Measurements from ENCODE around the gene HPRT1. TPM values are rescaled to one million over a fixed set of nuclear protein-coding genes. Genes with fewer than 3 reads are reported as not detected.

The HPRT1 gene
- polyA plus RNA-seq, 1 donor (not counting 4 experiments of a cell fraction or from before 2014, with no cell fraction given), result 48.1 TPM

DNA sequence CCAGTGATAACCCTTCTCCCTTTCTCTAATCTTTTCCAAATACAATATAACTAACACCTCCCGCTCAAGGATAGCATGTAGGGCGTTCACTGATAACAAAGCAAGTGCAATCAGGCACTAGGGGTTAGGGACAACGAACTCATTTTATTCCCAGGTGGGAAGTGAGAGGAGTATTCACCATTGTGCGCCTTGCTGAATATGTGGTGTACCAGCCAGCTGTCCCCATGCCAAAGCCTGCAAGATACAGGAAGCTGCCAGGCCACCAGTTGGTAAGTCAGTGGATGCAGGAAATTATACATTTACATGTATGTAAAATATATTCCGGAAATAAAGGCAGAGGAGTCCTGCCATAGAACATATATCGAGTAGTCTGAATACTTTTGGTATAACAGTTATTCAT lies 6.3 kb upstream of the HPRT1 start:
- Histone ChIP-seq H3K27ac (ENCODE audit: control insufficient read depth, insufficient read depth, low read length) (no peak overlapping the region), H3K79me2 (ENCODE audit: control insufficient read depth, insufficient read depth, low read length) (no peaks in the 10 kb centered on the region), H4K20me1 (ENCODE audit: control insufficient read depth, extremely low read depth, insufficient read depth, low read length) (no peaks in the 10 kb centered on the region), H3K9ac (ENCODE audit: control insufficient read depth, extremely low read depth, insufficient read depth, low read length) (no peak overlapping the region), H3K9me1 (ENCODE audit: control insufficient read depth, extremely low read depth, insufficient read depth, low read length) (no peaks in the 10 kb centered on the region), H3K4me1 (ENCODE audit: control insufficient read depth, extremely low read depth, insufficient read depth, low read length) (peaks cover 3% of the 10 kb centered on the region), H3K27me3 (ENCODE audit: control insufficient read depth, extremely low read depth, insufficient read depth, low read length) (no peaks in the 10 kb centered on the region), H2AFZ (ENCODE audit: control insufficient read depth, low read length) (no peak overlapping the region), H3K36me3 (ENCODE audit: control insufficient read depth in 2 of 2, extremely low read depth in 1 of 2, insufficient read depth in 2 of 2, low read length in 2 of 2) (no peaks in the 10 kb centered on the region), H3K4me3 (ENCODE audit: control insufficient read depth in 2 of 3, extremely low read depth in 1 of 3, insufficient read depth in 2 of 3, low read depth in 1 of 3, low read length in 3 of 3) (no peak overlapping the region), H3K9me3 (ENCODE audit: control insufficient read depth, low read depth, low read length) (no peaks in the 10 kb centered on the region), H3K4me2 (ENCODE audit: control insufficient read depth, extremely low read depth, insufficient read depth, low read depth, low read length) (no peak overlapping the region)
- DNase-seq (ENCODE audit: low read depth, low spot score) (no peak), FAIRE-seq (no peak)
- dilution Hi-C loops (cut with MboI; ENCODE audit: extremely low pct_ligation_motif_present, low sequenced_read_pairs), result no loop called here
- TF ChIP-seq, protein P1, sequence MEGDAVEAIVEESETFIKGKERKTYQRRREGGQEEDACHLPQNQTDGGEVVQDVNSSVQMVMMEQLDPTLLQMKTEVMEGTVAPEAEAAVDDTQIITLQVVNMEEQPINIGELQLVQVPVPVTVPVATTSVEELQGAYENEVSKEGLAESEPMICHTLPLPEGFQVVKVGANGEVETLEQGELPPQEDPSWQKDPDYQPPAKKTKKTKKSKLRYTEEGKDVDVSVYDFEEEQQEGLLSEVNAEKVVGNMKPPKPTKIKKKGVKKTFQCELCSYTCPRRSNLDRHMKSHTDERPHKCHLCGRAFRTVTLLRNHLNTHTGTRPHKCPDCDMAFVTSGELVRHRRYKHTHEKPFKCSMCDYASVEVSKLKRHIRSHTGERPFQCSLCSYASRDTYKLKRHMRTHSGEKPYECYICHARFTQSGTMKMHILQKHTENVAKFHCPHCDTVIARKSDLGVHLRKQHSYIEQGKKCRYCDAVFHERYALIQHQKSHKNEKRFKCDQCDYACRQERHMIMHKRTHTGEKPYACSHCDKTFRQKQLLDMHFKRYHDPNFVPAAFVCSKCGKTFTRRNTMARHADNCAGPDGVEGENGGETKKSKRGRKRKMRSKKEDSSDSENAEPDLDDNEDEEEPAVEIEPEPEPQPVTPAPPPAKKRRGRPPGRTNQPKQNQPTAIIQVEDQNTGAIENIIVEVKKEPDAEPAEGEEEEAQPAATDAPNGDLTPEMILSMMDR (optimal IDR thresholded peaks at IDR 0.05 in 1 of 3, IDR thresholded peaks at IDR 0.05 in 1 of 3, conservative IDR thresholded peaks at IDR 0.05 in 1 of 3; ENCODE audit: extremely low read depth in 1 of 3, insufficient read depth in 2 of 3, low read length in 3 of 3), result no peak
- no peak for TF ChIP-seq EZH2 (IDR thresholded peaks at IDR 0.05; ENCODE audit: low read length)

DNA sequence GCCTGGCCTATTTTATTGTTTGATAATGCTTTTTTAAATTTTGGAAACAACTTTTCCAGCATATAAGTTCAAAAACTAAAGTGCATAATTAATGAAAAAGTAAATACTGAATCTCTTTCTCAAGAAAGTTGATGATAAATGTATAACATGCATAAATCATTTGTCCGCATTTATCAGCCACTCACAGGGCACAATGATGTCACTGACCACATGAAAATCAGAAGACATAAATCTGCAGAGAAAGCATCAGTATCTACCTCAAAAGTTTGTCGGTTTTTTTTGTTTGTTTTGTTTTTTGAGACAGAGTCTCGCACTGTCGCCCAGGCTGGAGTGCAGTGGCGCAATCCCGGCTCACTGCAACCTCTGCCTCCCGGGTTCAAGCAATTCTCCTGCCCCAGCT lies 5.5 kb upstream of the HPRT1 start:
- Histone ChIP-seq H3K4me3 (ENCODE audit: control insufficient read depth in 2 of 3, extremely low read depth in 1 of 3, insufficient read depth in 2 of 3, low read depth in 1 of 3, low read length in 3 of 3) (no peak overlapping the region), H3K79me2 (ENCODE audit: control insufficient read depth, insufficient read depth, low read length) (no peaks in the 10 kb centered on the region), H3K9me3 (ENCODE audit: control insufficient read depth, low read depth, low read length) (no peaks in the 10 kb centered on the region), H3K27ac (ENCODE audit: control insufficient read depth, insufficient read depth, low read length) (no peak overlapping the region), H3K27me3 (ENCODE audit: control insufficient read depth, extremely low read depth, insufficient read depth, low read length) (no peaks in the 10 kb centered on the region), H3K4me2 (ENCODE audit: control insufficient read depth, extremely low read depth, insufficient read depth, low read depth, low read length) (no peak overlapping the region), H2AFZ (ENCODE audit: control insufficient read depth, low read length) (no peak overlapping the region), H3K9me1 (ENCODE audit: control insufficient read depth, extremely low read depth, insufficient read depth, low read length) (no peaks in the 10 kb centered on the region), H3K4me1 (ENCODE audit: control insufficient read depth, extremely low read depth, insufficient read depth, low read length) (peaks cover 3% of the 10 kb centered on the region), H3K9ac (ENCODE audit: control insufficient read depth, extremely low read depth, insufficient read depth, low read length) (no peak overlapping the region), H3K36me3 (ENCODE audit: control insufficient read depth in 2 of 2, extremely low read depth in 1 of 2, insufficient read depth in 2 of 2, low read length in 2 of 2) (no peaks in the 10 kb centered on the region), H4K20me1 (ENCODE audit: control insufficient read depth, extremely low read depth, insufficient read depth, low read length) (no peaks in the 10 kb centered on the region)
- FAIRE-seq (no peak), DNase-seq (ENCODE audit: low read depth, low spot score) (no peak)
- TF ChIP-seq, protein P1 (optimal IDR thresholded peaks at IDR 0.05 in 1 of 3, IDR thresholded peaks at IDR 0.05 in 1 of 3, conservative IDR thresholded peaks at IDR 0.05 in 1 of 3; ENCODE audit: extremely low read depth in 1 of 3, insufficient read depth in 2 of 3, low read length in 3 of 3), result no peak
- no peak for TF ChIP-seq EZH2 (IDR thresholded peaks at IDR 0.05; ENCODE audit: low read length)
- dilution Hi-C loops (cut with MboI; ENCODE audit: extremely low pct_ligation_motif_present, low sequenced_read_pairs), result no loop called here
